GM12873 (cell line): ENCODE data around the gene GNG12.

Experiments
- CTCF ChIP-seq: IDR thresholded peaks from 2 replicates; pipeline ENCODE4 v1.5.1; 2012; ENCODE audit warnings: low read depth, mild to moderate bottlenecking, moderate library complexity, low read length, control low read depth; ENCODE audit not compliant: insufficient read depth; ENCODE audit errors: missing control alignments

GNG12 gene

GRCh38 chr1:67863637-67864036, 30.4 kb upstream of the GNG12 start:
- TF ChIP-seq CTCF = no peak

GRCh38 chr1:67862685-67863084, 29.4 kb upstream of the GNG12 start:
- TF ChIP-seq CTCF = no peak

GRCh38 chr1:67861856-67862516, 28.7 kb upstream of the GNG12 start:
- no peak for TF ChIP-seq CTCF

GRCh38 chr1:67860776-67861175, 27.5 kb upstream of the GNG12 start:
- no peak for TF ChIP-seq CTCF

GRCh38 chr1:67856921-67857320, 23.7 kb upstream of the GNG12 start:
- no peak for TF ChIP-seq CTCF

GRCh38 chr1:67855961-67856360, 22.7 kb upstream of the GNG12 start:
- TF ChIP-seq CTCF = no peak

GRCh38 chr1:67855444-67855843, 22.2 kb upstream of the GNG12 start:
- TF ChIP-seq CTCF = no peak

- peak; percentile 76 for TF ChIP-seq CTCF
These were observed 20.4 kb upstream of the GNG12 start for GRCh38 chr1:67853704-67854103.
